ENCODE data around the gene DUSP1.

DNA sequence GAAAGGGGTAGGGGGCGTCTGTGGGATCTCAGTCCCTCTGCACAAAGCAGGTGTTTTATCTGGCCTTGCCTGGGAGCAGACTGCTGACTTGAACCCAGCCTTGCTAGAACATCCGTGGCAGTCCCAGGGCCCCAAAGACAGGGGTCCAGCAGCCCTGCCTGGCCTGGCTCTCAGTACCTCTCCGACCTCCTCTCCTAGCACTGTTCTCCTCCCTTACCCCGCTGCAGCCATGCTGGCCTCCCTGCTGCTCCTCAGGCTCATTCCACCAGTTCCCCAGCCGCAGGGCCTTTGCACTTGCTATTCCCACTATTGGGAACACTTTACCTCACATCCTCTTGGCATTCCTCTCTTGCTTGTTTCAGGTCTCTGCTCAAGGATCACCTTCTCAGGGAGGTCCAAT lies 45.2 kb downstream of the DUSP1 start:
- TF ChIP-seq BHLHE40 (IDR thresholded peaks at IDR 0.05; ENCODE audit: borderline replicate concordance) (no peak), FOXK2 (IDR thresholded peaks at IDR 0.05) (no peak), TARDBP (IDR thresholded peaks at IDR 0.05) (no peak), HDGF (IDR thresholded peaks at IDR 0.05; ENCODE audit: borderline replicate concordance) (no peak), LEF1 (IDR thresholded peaks at IDR 0.05; ENCODE audit: borderline replicate concordance) (no peak), ZNF384 (IDR thresholded peaks at IDR 0.05) (no peak), L3MBTL2 (conservative IDR thresholded peaks at IDR 0.05) (no peak), NFRKB (IDR thresholded peaks at IDR 0.05) (no peak), FOXM1 (IDR thresholded peaks at IDR 0.05; ENCODE audit: borderline replicate concordance) (no peak), SUZ12 (IDR thresholded peaks at IDR 0.05) (no peak), SP1 (IDR thresholded peaks at IDR 0.05) (no peak), FOXA1 (IDR thresholded peaks at IDR 0.05) (no peak)
- TF ChIP-seq, protein P1, sequence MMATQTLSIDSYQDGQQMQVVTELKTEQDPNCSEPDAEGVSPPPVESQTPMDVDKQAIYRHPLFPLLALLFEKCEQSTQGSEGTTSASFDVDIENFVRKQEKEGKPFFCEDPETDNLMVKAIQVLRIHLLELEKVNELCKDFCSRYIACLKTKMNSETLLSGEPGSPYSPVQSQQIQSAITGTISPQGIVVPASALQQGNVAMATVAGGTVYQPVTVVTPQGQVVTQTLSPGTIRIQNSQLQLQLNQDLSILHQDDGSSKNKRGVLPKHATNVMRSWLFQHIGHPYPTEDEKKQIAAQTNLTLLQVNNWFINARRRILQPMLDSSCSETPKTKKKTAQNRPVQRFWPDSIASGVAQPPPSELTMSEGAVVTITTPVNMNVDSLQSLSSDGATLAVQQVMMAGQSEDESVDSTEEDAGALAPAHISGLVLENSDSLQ (IDR thresholded peaks at IDR 0.05), result no peak

Data from HEK293T (cell line).